Epithelial cell of proximal tubule (primary cell): Measurements from ENCODE around the gene TET3. TPM values are rescaled to one million over a fixed set of nuclear protein-coding genes. Genes with fewer than 3 reads are reported as not detected.

Experiments
- DNase-seq: peaks from one replicate; pipeline ENCODE4 v3.0.0-alpha.2; 2011; ENCODE audit warnings: low read depth
- H3K4me3 ChIP-seq: 2 replicates; pipeline ENCODE4 v1.5.1; 2011; ENCODE audit warnings: low read depth, mild to moderate bottlenecking, low read length
- total RNA-seq: library from RNA; depleted of rRNA; stranded (reverse); fragments of >200 nt; gene quantifications from 2 replicates; pipeline ENCODE4 v1.2.3, GENCODE V29; 2015
- TF ChIP-seq, protein P1 (sequence below): conservative IDR thresholded peaks from 2 replicates; pipeline ENCODE4 v1.5.1; 2012; ENCODE audit warnings: low read depth, mild to moderate bottlenecking, low read length

Gene TET3
- total RNA-seq, 1 donor from 2014 or later = 4.8 TPM

DNA sequence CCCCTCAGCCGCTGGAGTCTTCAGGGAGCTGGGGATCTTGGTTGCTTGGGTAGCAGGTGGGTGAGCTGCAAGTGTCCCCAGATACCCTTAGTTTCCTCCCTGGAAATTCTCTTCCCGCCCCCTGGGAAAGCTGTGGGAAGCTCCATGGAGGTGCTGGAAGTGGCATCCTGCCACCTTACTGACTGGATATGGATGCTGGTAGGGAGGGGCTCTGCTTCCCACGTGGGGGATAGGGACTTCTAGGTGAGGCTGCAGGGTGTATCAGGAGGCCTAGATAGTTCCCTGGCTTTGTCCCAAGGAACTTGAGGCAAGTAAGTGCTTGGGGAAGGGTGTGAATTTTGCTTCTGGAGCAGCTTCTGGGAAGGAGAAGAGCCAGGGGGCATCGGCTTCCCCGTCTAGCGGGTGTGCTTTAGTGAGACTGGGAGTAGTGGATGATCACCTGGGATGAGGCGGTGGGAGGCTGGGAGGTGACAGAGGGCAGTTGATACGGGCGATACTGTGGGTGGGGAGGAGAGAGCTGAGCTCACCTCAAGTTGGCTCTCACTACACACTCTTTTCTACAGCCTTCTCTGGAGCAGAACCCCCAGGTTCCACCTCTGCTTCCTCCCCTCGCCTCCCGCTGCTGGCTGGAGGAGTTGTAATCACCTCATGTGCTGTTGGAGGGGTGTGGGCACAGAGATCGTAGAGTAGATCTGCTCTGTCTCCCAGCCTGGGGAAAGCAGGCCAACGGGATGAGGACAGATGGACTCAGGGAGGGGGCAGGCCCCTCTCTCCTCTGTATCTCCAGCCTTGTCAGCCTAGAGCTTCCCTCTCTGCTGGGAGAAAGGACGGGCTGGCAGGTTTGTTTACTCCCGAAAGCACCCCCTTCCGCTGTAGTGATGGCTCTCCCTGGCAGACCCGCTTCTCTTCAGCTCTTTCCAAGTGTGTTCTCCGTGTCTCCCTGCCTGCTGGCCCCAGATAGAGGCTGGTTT, 19.8 kb downstream of the TET3 start:
- DNase-seq = no peak
- TF ChIP-seq, protein P1, sequence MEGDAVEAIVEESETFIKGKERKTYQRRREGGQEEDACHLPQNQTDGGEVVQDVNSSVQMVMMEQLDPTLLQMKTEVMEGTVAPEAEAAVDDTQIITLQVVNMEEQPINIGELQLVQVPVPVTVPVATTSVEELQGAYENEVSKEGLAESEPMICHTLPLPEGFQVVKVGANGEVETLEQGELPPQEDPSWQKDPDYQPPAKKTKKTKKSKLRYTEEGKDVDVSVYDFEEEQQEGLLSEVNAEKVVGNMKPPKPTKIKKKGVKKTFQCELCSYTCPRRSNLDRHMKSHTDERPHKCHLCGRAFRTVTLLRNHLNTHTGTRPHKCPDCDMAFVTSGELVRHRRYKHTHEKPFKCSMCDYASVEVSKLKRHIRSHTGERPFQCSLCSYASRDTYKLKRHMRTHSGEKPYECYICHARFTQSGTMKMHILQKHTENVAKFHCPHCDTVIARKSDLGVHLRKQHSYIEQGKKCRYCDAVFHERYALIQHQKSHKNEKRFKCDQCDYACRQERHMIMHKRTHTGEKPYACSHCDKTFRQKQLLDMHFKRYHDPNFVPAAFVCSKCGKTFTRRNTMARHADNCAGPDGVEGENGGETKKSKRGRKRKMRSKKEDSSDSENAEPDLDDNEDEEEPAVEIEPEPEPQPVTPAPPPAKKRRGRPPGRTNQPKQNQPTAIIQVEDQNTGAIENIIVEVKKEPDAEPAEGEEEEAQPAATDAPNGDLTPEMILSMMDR = no peak
- no peak overlapping the region for H3K4me3 ChIP-seq

DNA sequence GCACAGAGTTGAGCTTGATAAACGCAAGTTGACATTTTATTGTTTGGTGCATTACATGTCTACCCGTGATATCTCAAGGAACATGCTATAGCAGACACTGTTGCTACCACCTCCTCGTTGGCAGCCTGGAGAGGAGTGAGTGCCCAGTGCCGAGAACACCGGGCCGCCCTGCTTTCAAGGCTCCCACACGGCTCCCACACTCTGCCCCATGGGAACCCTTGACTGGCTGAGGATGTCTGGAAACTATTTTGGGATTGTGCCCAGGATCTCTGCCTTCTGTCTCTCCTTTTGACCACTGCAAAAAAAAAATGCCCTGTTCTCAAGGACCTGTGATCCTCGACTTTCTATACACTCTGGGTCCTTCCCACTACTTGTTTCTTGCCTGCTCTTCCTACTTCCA, 21.1 kb downstream of the TET3 start:
- no peak overlapping the region for H3K4me3 ChIP-seq
- TF ChIP-seq, protein P1 = no peak
- DNase-seq = no peak

DNA sequence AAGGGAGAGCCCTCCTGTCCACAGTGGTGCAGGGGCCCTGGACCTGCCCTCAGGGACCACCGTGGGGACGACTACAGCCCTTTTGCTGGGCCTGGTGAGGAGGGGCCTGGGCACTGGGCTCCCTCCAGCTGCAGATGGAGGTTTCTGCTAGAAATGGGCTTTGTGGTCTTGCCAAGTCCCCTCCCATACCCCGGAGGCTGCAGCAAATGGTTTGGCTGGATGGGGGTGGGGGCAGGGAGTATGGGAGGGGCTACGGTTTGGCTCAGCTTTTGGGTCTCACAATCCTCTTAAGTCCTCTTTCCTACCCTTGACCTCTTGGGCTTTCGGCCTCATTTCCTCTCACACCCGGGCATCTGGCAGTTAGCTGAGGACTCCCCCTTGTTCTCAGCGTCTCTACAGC, 21.7 kb downstream of the TET3 start:
- TF ChIP-seq, protein P1 = no peak
- no peak overlapping the region for H3K4me3 ChIP-seq
- no peak for DNase-seq

DNA sequence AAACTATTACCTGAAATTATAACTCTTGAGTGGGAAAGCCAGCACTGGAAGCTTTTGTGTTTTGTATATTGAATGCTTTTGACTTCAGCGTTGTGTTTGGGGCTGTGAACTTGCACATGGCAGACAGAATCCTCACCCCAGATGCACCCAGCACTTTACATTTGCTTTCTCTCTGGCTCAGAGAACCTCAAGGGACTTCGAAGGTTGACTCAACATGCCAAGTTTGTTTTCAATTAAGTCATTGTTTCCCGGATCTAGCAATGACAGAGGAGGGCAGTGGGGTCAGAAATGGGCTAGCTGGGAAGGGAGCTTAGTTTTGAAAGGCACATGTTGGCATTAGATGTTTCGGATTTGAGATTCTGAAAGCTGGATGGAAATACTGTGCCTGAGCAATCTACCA, 22.4 kb downstream of the TET3 start:
- no peak for DNase-seq
- TF ChIP-seq, protein P1 = no peak
- no peak overlapping the region for H3K4me3 ChIP-seq

DNA sequence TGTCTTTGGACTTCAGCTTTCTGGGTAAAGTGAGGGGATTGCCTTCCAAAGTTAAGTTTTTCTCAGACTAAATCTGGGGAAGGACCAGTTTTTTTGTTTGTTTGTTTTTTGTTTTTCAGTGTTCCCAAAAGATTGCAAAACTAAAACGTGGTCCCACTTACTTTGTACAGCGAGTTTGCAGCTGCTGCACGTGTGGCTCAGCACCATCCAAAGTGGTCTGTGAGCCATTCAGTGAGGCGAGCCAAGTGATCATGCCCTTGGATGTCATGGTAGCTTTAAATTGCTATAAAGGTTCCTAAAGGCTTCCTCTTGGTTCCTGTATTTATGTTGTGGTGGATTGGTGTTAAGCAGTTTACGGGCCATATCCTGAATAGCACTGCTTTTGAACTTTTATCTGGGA, 23.0 kb downstream of the TET3 start:
- no peak for DNase-seq
- TF ChIP-seq, protein P1 = no peak
- no peak overlapping the region for H3K4me3 ChIP-seq

DNA sequence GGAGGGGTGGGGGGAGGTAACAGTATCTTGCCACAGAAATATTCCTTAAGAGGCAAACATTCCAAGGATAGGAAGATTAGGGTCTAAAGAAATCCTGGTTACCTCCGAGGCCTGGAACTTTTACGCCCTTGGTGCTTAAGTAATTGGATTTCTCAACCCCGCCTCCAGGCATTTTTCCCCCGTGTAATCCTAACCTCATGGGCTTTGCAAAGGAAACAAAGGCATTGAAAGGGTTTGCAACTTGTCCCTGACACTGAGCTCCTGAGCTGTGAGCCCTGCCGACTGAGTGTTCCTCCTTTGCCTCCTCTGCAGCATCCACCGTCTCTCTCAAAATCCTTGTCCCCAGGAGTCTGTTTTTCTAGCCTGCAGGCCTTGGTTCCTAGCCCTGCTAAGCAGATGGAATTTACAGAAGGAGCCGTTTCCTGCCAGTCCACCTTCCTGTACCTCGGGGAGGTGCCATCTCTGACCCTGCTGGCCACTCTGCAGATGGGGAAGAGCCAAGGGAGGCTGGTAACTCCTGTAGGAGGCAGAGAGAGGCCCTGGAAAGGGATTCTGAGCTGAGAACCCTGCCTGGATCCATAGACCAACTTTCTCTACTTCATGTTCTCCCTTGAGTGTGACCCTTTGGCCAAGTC, 24.2 kb downstream of the TET3 start:
- H3K4me3 ChIP-seq = no peak overlapping the region
- TF ChIP-seq, protein P1 = no peak
- DNase-seq = no peak
